Erythroblast (primary cell): ENCODE results near the gene CACNA1E.

Experiments
- GATA1 ChIP-seq: IDR thresholded peaks from 2 replicates; pipeline ENCODE4 v1.6.1; 2011; ENCODE audit warnings: low read depth, mild to moderate bottlenecking, control low read depth, low read length, moderate library complexity
- POLR2A ChIP-seq: IDR thresholded peaks from 2 replicates; pipeline ENCODE4 v1.6.1; 2011; ENCODE audit warnings: mild to moderate bottlenecking, low read length

DNA sequence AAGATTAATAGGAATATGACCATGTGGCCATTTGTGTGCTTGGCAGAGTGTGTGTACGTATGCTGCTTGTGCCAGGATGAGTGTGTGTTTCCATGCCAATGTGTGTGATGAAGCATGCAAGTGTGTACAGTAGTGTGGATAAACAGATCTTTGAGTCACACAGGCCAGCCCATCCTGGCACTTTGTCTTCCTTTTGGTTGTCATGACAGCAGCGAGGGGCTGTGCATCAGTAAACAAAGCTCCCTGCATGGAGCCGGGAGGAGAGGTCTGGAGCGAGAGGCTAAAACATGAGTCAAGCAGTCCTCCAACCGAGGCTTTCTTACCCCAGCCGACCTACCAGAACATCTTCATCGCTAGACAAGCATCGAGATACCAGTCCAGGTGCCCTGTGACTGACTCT, 221.2 kb downstream of the CACNA1E start:
- TF ChIP-seq POLR2A (no peak), GATA1 (no peak)
